Stimulated activated CD8-positive, alpha-beta memory T cell treated with anti-CD3 and anti-CD28 coated beads, Interleukin-4, amount 100 ng/mL, for 24 hours (primary cell): ENCODE data around the gene SLC25A25.
"Not testable (repeated sequence)": the region's sequence is repeated elsewhere in the genome, so short reads cannot be mapped to it uniquely, and the experiment has no call there.

Source experiments
- DNase-seq: peaks from one replicate; pipeline ENCODE4 v3.0.0-alpha.2; 2020; ENCODE audit warnings: low read depth

The SLC25A25 gene

DNA sequence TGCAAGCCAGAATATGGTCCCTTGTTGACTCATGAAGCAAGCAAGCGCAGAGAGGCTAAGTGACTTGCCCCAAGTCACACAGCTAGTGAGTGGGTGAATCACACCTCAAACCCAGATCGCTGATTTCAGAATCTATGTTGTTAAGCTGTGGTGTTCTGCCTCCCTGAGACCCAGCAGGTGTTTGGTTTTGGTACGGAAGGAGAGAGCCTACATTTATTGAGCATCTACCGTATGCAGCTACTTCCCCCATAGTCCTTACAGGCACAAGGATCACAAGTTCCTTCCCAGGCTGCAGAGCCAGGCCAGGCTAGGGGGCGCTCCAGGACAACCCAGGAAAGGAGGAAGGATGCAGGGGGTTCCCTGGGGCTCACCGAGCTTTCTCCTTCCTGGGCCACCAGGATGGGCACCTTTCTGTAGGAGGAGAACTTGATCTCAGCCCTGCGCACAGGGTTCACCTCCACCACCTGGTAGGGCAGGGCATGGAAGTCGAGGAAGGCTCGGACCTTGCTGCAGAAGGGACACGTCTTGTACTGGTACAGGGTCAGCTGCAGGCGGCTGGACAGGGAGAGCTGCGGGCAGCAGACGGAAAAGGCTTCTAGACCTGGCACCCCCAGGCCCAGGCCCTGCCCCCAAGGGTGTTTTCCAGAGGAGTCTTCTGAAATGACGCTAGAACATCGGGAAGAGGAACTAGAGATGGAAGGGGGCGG lies 57.0 kb downstream of the SLC25A25 start:
- DNase-seq = peak; percentile 28

DNA sequence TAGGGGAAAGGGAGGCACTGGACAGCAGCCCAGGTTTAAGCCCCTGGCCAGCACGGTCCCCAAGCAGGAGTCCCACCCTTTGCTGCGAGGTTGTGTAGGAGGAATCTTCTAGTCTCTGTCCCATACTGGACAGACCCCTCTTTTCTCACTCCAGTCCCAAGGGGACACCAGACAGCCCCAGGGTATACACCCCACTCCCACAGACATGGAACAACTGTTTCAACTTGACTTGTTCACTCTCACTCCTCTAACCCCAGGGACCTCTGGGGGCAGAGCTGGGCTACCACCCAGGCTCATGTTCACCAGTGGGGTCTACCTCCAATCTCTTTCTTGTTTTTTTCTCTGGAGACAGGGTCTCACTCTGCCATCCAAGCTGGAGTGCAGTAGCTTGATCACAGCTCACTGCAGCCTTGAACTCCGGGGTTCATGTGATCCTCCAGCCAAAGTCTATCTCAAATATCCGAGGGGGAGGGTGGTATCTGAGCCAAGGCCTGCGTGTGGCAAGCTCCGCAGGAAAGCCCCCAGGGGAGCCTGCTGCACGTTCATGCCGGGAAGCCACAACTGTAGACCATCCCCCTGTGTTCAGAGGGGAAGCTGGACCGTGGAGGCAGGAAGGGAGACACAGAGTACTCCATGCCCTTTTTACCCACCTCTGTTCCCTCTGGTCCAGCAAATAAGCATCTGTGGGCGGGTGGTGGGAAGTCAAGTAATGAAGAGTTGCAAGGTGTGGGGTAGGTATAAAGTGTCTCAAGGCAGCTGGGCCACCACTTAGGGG lies 57.7 kb downstream of the SLC25A25 start:
- DNase-seq = no peak

DNA sequence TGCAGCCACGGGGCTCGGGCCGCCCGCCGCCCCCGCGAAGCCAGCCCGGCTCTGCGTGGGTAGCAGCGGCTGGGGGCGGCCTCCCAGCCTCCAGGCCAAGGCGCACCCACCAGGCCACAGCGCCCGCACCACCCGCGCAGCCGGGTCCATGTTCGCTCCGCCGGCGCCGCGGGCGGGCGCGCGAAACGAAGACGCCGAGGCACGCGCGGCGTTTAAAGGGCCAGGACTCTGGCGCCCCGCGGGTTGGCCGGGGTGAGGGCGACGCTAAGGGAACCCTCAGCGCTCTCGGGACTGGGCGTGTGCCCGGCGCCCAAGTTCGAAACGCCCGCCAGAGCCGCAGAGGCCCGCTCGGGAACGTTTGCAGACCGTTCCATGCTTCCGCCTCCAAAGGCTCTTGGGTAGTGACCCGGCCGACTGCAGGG lies 59.5 kb downstream of the SLC25A25 start, which contains the start of gene PTGES2:
TSS of gene PTGES2 (minus strand) at position 162 of the 422 bp plus-strand sequence. CDS start at position 150, 12 bp downstream.
- DNase-seq = peak; percentile 69

DNA sequence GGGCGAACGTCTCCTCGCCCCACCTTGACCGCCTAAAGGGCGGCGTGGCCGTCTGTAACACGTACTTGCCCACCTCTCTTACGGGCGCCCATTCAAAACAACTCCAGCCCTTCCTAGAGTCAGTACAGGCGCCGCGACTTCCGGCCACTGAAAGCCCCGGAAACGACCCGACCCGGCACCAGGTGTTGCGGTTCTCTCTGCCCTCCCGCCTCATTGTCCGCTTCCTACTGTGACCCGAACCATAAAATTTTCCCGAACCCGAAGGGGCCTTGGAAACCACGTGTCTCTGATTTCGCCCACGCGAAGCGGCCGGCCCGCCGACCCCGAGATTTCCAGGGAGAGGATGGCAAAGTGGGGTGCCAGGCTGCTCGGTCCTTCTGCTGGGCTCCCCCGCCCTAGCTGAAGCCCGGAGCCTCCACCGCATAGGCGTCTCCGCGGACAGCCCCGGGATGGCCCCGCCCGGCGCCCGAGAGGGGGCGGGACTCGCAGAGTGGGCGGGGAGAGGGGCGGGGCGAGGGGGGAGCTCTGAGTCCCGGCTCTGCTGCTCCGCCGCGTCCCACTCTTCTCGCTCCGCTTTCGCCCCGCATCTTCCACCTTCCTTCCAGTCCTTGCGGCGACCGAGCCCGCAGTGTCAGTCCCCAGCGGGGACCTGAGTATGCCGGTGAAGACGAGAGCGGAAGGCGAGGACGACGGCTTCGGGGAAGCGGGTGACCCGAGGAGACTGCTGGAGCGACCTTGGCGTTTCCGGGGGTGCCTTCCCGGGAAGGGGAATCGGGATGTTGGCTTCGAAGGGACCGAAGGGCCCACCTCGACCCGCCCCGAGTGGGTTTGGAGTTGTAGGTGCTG lies 60.2 kb downstream of the SLC25A25 start:
- peak; percentile 72 for DNase-seq

DNA sequence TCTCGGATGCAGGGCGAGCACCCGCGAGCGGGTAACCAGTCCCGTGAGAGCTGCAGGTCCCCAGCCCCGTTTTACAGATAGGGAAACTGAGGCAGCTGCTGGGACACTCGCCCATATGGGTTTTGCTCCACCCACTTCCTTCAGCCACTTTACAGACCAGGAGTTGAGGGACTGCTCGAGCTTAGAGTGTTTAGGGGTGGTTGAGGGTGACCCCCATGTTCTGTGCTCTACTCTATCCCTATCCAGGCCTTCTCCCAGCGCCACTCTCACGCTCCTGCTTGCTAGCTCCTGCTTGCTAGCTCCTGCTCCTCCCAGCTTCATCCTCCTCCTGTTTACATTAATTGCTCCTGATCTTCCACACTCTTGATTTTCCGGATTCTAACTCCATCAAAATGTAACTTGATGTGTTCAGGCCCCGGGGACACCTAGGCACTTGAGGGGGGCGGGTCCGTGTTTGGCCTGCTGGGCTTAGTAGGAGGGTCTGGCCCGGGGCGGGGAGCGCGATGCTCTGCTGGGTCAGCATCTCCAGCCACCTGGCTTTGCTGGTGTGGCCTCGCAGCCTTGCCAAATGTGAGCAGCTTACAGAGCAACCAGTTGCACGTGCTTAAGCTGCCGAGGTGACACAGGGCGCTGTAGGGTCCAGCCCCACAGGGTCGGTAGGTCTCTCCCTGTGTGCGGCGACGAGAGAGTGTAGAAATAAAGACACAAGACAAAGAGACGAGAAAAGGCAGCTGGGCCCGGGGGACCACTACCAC lies 61.0 kb downstream of the SLC25A25 start:
- no peak for DNase-seq

GRCh38 chr9:128129976-128130590 lies 62.1 kb downstream of the SLC25A25 start:
- peak; percentile 44 for DNase-seq

GRCh38 chr9:128130651-128131050 lies 62.6 kb downstream of the SLC25A25 start:
- DNase-seq = not testable (repeated sequence)

DNA sequence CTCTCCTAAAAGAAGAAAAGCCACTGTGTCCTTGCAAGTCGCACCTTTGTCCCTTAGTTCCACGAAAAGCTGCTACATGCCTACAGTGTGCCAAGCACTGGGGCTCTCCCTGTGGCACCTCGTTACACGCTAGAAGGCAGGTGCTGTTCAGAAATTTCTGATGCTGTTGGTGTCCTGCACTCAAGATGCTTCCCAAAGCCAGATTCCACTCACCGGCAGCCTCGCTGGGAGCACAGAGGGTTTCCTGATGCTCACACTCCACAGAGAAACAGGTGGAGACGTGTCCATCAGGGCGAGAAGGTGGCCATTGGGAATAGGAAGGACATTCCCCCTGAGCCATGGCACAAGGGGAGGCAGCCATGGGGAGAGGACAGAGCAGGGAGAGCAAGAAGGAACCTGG lies 63.3 kb downstream of the SLC25A25 start:
- DNase-seq = not testable (repeated sequence)

GRCh38 chr9:128132139-128132538 lies 64.1 kb downstream of the SLC25A25 start:
- not testable (repeated sequence) for DNase-seq

DNA sequence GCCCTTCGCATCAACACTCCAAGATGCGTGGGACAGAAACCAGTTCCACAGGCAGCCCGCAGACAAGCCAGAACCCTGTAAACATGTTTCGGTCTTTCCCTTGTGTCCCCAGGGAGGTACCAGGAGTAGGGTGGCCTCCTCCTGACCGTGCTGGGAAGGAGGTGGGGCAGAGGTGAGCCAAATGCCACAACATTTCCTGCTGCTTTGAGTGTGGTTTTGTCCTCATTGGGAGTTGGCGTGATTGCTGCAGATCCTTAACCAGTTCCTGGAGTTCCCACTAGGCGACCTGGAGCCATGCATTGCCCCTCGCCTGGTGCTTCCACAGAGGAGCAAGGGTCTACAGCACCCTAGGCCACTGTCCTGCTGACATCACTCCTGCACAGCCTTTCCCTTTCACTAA lies 67.5 kb downstream of the SLC25A25 start:
- DNase-seq = not testable (repeated sequence)

DNA sequence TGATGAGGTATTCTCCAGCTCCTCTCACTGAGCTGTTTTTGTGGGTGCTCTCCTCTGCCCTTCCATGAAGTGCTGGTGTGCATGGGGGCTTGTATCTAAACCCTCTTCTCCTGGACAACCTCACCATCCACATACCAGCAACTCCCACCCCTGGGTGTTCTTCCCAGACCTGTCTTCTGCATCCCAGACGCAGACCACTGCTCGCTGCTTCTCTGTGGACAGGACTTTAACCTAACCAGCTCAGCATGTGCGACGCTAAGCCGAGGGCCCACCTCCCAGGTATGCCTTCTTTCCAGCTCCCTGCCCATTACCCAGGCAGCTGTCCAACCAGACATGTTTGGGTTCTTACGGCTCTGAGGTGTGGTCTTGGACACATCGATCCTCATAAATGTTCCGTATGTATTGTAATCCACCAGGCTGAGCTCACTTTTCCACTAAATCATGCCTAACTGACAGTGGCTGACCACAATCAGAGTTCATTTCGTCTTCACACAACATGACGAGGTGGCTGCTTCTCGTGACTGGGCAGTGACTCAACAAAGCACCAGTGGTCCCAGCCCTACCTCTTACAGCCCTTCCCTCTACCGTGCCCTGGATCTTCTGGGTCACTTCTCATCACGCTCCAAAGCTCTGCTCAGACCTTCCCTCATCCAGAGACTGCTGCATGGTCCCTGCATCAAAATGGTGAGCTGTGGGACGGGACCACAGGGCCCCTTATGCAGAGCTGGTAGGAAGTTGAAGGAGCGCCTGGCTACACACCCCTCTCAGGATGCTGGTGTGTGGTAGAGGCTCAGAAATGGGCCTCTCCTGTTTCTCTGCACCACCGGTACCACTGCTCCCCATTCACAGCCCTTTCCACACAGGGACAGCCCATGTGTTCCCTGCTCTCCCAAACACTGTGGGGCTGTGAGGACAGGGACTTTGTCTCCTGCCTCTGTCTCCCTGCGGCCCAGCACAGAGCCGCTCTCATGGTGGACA lies 69.1 kb downstream of the SLC25A25 start:
- DNase-seq = no peak

DNA sequence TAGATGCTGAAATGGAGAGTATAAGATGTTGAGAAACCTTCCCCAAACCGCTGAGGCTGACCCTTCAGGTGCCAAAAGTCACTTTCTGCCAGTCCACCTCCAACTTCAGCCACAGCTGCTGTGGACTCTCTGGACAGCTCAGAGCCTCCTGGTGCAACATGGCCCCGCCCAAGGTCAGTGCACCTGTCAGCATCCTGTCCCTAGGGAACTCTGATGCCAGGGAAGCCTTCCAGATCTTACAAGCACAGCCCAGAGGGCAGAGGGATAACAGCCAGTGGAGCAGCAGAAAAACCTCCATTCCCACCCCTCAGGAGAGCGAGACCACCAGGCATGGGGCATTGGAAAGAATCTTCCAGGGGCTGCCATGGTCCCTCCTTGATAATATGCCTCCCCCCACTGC lies 70.0 kb downstream of the SLC25A25 start:
- DNase-seq = no peak

DNA sequence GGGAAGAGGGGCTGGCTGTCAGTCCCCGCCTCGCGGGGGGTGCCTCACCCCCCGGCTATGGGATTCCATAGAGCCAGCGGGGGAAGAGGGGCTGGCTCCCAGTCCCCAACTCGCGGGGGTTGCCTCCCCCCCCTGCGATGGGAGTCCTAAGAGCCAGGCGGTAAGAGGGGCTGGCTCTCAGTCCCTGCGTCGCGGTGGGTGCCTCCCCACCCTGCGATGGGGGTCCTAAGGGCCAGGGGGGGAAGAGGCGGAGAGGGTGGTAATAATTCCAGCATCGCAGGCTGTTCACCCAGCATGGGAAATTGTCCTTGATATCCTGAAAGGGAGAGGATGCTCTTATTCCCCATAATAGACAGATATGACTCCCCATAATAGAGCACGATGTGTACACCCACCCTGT lies 71.6 kb downstream of the SLC25A25 start:
- no peak for DNase-seq

DNA sequence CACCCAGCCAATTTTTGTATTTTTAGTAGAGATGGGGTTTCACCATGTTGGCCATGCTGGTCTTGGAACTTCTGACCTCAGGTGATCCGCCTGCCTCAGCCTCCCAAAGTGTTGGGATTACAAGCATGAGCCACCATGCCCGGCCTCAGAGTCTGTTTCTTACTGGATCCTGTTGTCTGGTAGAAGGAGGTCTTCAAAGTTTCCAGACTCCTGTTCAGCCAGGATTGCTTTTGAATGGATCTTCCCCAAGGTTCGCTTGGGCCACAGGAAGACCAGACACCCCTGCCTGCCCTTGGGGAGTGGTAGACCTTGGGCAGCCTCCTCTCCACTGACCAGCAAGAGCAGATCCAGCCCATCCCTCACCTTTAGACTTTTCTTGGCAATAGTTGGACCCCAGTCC lies 73.6 kb downstream of the SLC25A25 start:
- DNase-seq = no peak

DNA sequence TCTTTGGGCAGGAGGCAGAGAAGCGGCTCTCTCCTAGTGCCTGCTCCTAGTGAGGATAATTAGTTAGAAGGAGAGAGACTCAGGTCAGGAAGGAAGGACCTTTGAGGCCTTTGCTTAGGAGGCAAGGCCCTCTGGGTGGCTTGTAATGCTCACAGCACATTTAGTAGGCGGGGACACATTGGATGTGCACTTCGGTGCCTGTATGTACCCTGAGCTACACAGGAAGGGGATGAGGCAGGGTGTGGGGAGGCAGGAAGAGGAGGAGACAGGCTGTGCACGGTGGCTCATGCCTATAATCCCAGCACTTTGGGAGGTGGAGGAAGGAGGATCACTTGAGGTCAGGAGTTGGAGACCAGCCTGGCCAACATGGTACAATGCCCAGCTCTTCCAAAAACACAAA lies 74.0 kb downstream of the SLC25A25 start:
- no peak for DNase-seq

DNA sequence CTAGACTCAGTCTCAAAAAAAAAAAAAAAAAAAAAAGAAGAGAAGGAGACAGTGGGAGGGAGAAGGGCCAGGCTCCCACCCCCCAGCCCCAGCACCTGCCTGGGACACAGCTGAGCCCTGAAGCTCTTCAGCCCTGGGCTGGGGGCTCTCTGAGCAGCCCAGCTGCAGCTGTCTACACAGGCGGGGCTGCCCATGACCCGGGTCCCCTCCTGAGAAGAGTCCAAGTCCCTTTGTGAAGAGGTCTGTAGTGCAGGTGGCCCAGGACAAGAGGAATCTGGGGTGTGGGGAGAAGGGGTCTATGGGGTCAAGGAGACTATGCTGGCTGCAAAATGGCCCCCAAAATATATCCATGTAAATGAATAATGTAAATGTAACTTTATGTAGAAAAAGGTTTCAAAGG lies 74.6 kb downstream of the SLC25A25 start:
- no peak for DNase-seq

DNA sequence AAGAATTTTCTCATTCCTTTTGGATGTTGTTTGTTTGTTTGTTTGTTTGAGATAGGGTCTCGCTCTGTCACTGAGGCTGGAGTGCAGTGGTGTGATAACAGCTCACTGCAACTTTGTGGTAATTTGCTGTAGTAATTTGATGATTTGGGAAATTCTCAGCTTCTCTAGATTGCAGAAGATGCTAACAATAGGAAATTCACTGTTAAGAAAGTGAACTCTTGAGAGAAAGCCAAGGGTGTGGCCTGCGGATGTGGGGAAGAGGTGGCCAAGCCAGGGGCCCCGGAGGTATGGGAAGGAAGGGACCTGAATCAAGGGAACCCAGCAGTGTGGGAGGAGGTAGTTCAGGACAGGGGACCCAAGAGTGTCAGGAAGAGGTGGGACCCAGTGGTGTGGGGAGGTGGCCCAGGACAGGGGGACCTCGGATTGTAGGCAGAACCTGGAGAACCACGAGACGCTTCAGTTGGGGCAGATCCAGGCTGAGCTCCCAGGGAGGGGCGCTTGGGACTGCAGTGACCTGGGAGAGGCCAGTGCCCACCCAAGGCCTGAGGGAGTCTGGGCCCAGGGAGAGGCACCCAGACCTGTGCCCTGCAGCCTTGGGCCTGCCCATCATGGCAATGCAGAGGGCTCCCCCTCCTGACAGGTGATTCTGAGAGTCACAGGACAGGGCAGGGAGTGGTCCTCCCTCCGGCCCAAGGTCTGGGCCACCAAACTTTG lies 75.7 kb downstream of the SLC25A25 start:
- no peak for DNase-seq

DNA sequence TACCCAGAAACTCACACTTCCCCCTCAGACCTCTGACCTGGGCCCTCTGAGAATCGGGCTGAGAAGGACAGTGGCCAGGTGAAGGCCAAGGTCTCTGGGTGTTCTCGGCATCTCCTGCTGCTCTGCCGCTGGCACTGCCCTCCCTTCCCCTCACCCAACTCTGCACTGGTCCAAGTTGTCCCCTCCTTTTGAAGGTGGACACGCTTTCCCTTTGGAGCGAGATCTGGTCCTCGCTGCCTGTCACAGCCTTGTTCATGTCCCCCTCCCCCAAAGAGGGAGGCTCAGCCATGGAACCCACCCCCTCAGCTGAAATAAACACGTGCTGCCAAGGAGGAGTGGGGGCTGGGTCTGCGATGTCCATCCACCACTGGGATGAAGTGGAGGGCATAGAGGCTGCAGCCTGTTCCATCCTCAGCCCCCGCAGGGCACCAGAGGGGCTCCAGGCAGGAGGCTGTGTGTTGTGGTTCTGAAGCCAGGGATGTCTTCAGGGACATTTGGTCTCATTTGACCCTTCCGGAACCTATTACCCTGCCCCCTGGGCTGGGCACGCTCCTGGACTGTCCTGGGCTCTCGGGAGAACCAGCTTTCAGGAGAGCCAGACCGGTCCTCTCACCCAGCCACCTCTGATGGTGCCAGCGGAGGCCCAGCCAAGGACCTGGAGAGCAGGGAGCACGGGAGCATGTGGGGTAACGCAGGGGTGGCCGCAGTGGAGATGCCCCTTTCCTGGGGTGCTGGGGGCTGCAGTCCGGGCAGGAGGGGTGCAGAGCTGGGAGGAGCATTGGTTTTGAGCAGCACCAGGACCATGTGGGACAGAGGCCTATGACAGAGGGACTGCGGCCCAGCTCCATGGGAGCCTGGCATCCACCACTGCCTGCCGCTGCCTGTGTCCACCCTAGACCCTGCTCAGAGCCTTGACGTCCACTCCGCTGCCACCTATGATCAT lies 76.5 kb downstream of the SLC25A25 start:
- no peak for DNase-seq
